ENCODE data around the gene RPS27A. TPM values are rescaled to one million over a fixed set of nuclear protein-coding genes. Genes with fewer than 3 reads are reported as not detected.
"Not testable (repeated sequence)": the region's sequence is repeated elsewhere in the genome, so short reads cannot be mapped to it uniquely, and the experiment has no call there.

The RPS27A gene
- total RNA-seq (2022) = 702 and 747 TPM in 2 replicates
- percentile 98 among the genes with signal in this experiment for Bru-seq, nascent RNA
- percentile 99 among the genes with signal in this experiment for BruChase-seq, experiment 1, labeled RNA remaining after a 6-hour chase
- BruChase-seq, experiment 2, labeled RNA remaining after a 2-hour chase = percentile 98 among the genes with signal in this experiment
- long read RNA-seq, transcript RPS27A-203 (5 exons, 796 nt) = minor isoform, 202 of 1,012 reads
- long read RNA-seq, transcript RPS27A-201 (6 exons, 1,071 nt) = major isoform, 747 of 1,012 reads
- long read RNA-seq, partial matches to known transcripts = 20 of 1,012 reads
- long read RNA-seq, other reads (novel, unspliced or antisense) = 42 of 1,012 reads

DNA sequence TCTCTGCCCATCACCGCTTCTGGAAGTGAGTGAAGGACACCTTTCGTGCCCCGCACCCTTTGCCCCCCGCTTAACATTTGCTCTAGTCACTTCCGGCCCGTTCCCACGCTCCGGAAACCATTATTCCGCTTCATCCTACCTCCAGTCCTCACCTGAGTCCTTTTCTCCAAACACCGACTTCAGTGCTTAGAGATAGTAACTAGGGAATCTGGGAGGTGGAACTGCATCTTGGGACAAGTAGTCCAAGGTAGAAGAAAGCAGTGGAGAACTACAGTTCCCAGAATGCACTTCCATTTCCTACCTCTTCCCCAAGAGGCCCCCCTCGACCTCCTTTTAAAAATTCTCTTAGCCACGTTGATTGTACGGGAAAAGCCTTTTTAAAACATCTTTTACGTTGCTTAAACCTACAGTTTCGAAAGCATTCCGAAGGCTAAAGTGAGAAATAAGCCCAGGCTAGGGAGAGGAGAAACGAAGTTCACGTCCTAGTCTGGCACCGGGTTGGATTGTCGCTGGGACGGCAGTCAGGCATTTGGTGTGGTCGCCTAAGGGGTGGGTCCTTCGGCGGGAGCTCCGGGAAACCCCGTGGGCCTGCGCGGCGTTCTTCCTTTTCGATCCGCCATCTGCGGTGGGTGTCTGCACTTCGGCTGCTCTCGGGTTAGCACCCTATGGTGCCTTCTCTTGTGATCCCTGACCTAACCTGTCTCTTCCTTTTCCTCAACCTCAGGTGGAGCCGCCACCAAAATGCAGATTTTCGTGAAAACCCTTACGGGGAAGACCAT, at the start of gene RPS27A, which contains the start of gene CLHC1:
RPS27A (plus strand) TSS at position 605 of the 779 bp plus-strand sequence; CDS start at position 742, 137 bp downstream.
CLHC1 (minus strand) TSS at position 210 of the 779 bp plus-strand sequence. CDS start 9,882 bp downstream, outside the sequence.
- CTCF ChIA-PET = interaction anchor here (0.5 kb wide), 1 partner anchor 173 kb away, joined by 3 read pairs; no protein-coding TSS in a partner anchor
- Mint-ChIP-seq H3K4me1 (ENCODE audit: low read depth, unreplicated experiment) (peaks cover 27% of the 10 kb centered on the region), H3K9me3 (ENCODE audit: low read depth, unreplicated experiment) (no peaks in the 10 kb centered on the region), H3K4me3 (ENCODE audit: low read depth, unreplicated experiment) (peak within 1 kb of the TSS; percentile 80), H3K36me3 (ENCODE audit: insufficient read depth, unreplicated experiment) (peaks cover 58% of the 10 kb centered on the region), H3K27me3 (ENCODE audit: unreplicated experiment) (no peaks in the 10 kb centered on the region), H3K27ac (ENCODE audit: unreplicated experiment) (peak within 1 kb of the TSS; percentile 92)
- TF ChIP-seq, protein P1, sequence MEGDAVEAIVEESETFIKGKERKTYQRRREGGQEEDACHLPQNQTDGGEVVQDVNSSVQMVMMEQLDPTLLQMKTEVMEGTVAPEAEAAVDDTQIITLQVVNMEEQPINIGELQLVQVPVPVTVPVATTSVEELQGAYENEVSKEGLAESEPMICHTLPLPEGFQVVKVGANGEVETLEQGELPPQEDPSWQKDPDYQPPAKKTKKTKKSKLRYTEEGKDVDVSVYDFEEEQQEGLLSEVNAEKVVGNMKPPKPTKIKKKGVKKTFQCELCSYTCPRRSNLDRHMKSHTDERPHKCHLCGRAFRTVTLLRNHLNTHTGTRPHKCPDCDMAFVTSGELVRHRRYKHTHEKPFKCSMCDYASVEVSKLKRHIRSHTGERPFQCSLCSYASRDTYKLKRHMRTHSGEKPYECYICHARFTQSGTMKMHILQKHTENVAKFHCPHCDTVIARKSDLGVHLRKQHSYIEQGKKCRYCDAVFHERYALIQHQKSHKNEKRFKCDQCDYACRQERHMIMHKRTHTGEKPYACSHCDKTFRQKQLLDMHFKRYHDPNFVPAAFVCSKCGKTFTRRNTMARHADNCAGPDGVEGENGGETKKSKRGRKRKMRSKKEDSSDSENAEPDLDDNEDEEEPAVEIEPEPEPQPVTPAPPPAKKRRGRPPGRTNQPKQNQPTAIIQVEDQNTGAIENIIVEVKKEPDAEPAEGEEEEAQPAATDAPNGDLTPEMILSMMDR (IDR thresholded peaks at IDR 0.05; ENCODE audit: unreplicated experiment) = no peak
- intact Hi-C loops (cut with micrococcal nuclease; ENCODE audit: unreplicated experiment) = loop anchor here (10.0 kb wide), 2 partner anchors 203 to 283 kb away; partner anchors contain the start of gene CFAP36
- BruUV-seq (replicated peaks) = no TSS peak
- DNase-seq = peak; percentile 95

DNA sequence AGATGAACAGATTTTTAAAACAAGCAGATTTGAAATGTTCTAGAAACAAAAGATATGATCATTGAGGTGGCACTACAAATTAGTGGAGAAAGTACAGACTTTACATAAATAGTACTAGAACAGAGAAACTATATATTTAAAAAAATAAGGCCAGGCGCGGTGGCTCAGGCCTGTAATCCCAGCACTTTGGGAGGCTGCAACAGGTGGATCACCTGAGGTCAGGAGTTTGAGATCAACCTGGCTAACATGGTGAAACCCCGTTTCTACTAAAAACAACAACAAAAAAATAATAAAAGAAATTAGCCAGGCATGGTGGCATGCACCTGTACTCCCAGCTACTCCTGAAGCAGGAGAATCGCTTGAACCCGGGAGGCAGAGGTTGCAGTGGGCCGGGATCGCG, 45.7 kb upstream of the RPS27A start:
- H3K27me3 Mint-ChIP-seq (ENCODE audit: unreplicated experiment); H3K4me1 Mint-ChIP-seq (ENCODE audit: low read depth, unreplicated experiment); DNase-seq; CTCF ChIA-PET; BruUV-seq (replicated peaks); intact Hi-C loops (cut with micrococcal nuclease; ENCODE audit: unreplicated experiment); H3K27ac Mint-ChIP-seq (ENCODE audit: unreplicated experiment); H3K9me3 Mint-ChIP-seq (ENCODE audit: low read depth, unreplicated experiment); H3K36me3 Mint-ChIP-seq (ENCODE audit: insufficient read depth, unreplicated experiment); H3K4me3 Mint-ChIP-seq (ENCODE audit: low read depth, unreplicated experiment): not testable (repeated sequence)

DNA sequence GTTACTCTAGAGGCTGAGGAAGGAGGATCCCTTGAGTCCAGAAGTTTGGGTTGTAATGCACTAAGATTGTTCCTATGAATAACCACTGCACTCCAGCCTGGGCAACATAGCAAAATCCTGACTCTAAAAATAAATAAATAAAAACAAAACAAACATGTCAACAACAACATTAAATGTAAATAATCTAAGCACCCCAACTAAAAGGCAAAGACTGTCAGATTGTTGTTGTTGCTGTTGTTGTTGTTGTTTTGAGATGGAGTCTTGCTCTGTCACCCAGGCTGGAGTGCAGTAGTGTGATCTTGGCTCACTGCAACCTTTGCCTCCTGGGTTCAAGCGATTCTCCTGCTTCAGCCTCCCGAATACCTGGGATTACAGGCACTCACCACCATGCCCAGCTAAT, 40.6 kb upstream of the RPS27A start:
- H3K4me1 Mint-ChIP-seq (ENCODE audit: low read depth, unreplicated experiment); H3K27me3 Mint-ChIP-seq (ENCODE audit: unreplicated experiment); H3K27ac Mint-ChIP-seq (ENCODE audit: unreplicated experiment); H3K4me3 Mint-ChIP-seq (ENCODE audit: low read depth, unreplicated experiment); H3K36me3 Mint-ChIP-seq (ENCODE audit: insufficient read depth, unreplicated experiment); DNase-seq; H3K9me3 Mint-ChIP-seq (ENCODE audit: low read depth, unreplicated experiment); BruUV-seq (replicated peaks); intact Hi-C loops (cut with micrococcal nuclease; ENCODE audit: unreplicated experiment); CTCF ChIA-PET: not testable (repeated sequence)

DNA sequence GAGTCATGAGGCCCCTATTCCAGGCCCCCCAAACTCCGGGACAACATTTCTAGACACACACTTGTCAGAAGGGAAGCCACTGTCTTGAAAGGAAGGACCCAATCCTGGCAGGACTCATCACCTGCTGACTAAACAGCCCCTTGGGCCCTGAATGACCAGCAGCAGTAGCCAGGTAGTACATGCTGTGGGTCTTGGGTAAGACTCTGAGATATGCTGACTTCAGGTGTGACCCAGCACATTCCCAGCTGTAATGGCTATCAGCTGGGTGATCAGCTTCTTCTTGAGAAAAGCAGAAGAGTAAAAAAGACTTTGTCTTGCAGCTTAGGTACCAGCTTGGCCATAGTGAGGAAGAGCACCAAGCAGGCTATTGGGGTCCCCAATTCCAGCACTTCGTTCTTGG, 36.0 kb upstream of the RPS27A start:
- no peak overlapping the region for H3K27ac Mint-ChIP-seq (ENCODE audit: unreplicated experiment)
- no peaks in the 10 kb centered on the region for H3K27me3 Mint-ChIP-seq (ENCODE audit: unreplicated experiment)
- peaks cover 5% of the 10 kb centered on the region for H3K9me3 Mint-ChIP-seq (ENCODE audit: low read depth, unreplicated experiment)
- CTCF ChIA-PET = no interaction called here
- no TSS peak for BruUV-seq (replicated peaks)
- no peaks in the 10 kb centered on the region for H3K36me3 Mint-ChIP-seq (ENCODE audit: insufficient read depth, unreplicated experiment)
- intact Hi-C loops (cut with micrococcal nuclease; ENCODE audit: unreplicated experiment) = no loop called here
- DNase-seq = no peak
- TF ChIP-seq, protein P1 (IDR thresholded peaks at IDR 0.05; ENCODE audit: unreplicated experiment) = no peak
- H3K4me3 Mint-ChIP-seq (ENCODE audit: low read depth, unreplicated experiment) = no peak overlapping the region
- H3K4me1 Mint-ChIP-seq (ENCODE audit: low read depth, unreplicated experiment) = no peaks in the 10 kb centered on the region

GRCh38 chr2:55200416-55200815, 32.1 kb upstream of the RPS27A start:
- no peaks in the 10 kb centered on the region for H3K4me1 Mint-ChIP-seq (ENCODE audit: low read depth, unreplicated experiment)
- intact Hi-C loops (cut with micrococcal nuclease; ENCODE audit: unreplicated experiment) = no loop called here
- DNase-seq = no peak
- CTCF ChIA-PET = no interaction called here
- no peak overlapping the region for H3K4me3 Mint-ChIP-seq (ENCODE audit: low read depth, unreplicated experiment)
- no peaks in the 10 kb centered on the region for H3K36me3 Mint-ChIP-seq (ENCODE audit: insufficient read depth, unreplicated experiment)
- BruUV-seq (replicated peaks) = no TSS peak
- no peaks in the 10 kb centered on the region for H3K27me3 Mint-ChIP-seq (ENCODE audit: unreplicated experiment)
- peaks cover 5% of the 10 kb centered on the region for H3K9me3 Mint-ChIP-seq (ENCODE audit: low read depth, unreplicated experiment)
- no peak overlapping the region for H3K27ac Mint-ChIP-seq (ENCODE audit: unreplicated experiment)
- TF ChIP-seq, protein P1 (IDR thresholded peaks at IDR 0.05; ENCODE audit: unreplicated experiment) = no peak
